ENCODE measurements around the gene TCP11.

DNA sequence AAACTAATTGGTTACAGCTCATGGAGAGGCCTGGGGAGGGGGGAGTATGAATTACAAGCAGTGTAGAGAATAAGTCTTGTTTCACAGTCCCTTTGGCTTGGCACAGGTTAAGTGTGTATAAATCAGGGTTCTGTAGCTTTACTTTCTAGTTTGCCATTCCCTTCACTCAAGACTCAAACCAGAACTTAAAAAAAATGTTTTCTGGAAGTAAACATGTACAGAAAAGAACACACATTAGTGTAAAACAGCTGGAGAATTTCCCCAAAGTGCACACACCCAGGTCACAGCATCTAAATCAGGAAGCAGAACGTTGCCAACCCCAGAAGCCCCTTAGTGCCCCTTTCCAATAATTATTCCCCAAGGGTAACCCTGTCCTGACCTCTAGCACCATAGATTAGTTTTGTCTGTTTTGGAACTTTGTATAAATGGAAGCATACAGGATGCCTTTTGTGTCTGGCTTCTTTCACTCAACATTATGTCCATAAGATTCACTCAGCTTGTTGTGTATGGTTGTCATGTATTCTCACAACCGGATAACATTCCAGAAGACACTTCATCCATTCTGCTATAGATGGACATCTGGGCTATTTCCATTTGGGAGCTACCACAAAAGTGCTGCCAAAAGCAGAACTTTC, 38.9 kb upstream of the TCP11 start:
- TF ChIP-seq MXI1 (IDR thresholded peaks at IDR 0.05; ENCODE audit: low read depth, low read length) (no peak), FOSL2 (IDR thresholded peaks at IDR 0.05; ENCODE audit: borderline replicate concordance, low read depth) (no peak), SMC3 (IDR thresholded peaks at IDR 0.05; ENCODE audit: low read depth, low read length) (no peak), NRF1 (IDR thresholded peaks at IDR 0.05; ENCODE audit: low read depth, low read length) (no peak), POLR2AphosphoS5 (IDR thresholded peaks at IDR 0.05; ENCODE audit: low read depth, low read length) (no peak), RAD21 (IDR thresholded peaks at IDR 0.05; ENCODE audit: low read length) (no peak), RXRA (IDR thresholded peaks at IDR 0.05; ENCODE audit: borderline replicate concordance, low read depth) (no peak), EP300 (IDR thresholded peaks at IDR 0.05; ENCODE audit: borderline replicate concordance in 1 of 2, low read depth in 1 of 2, low read length in 1 of 2) (no peak), EZH2phosphoT487 (IDR thresholded peaks at IDR 0.05; ENCODE audit: borderline replicate concordance, low read depth) (no peak)
- TF ChIP-seq, protein P1, sequence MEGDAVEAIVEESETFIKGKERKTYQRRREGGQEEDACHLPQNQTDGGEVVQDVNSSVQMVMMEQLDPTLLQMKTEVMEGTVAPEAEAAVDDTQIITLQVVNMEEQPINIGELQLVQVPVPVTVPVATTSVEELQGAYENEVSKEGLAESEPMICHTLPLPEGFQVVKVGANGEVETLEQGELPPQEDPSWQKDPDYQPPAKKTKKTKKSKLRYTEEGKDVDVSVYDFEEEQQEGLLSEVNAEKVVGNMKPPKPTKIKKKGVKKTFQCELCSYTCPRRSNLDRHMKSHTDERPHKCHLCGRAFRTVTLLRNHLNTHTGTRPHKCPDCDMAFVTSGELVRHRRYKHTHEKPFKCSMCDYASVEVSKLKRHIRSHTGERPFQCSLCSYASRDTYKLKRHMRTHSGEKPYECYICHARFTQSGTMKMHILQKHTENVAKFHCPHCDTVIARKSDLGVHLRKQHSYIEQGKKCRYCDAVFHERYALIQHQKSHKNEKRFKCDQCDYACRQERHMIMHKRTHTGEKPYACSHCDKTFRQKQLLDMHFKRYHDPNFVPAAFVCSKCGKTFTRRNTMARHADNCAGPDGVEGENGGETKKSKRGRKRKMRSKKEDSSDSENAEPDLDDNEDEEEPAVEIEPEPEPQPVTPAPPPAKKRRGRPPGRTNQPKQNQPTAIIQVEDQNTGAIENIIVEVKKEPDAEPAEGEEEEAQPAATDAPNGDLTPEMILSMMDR (IDR thresholded peaks at IDR 0.05) = no peak
- TF ChIP-seq, protein P2, sequence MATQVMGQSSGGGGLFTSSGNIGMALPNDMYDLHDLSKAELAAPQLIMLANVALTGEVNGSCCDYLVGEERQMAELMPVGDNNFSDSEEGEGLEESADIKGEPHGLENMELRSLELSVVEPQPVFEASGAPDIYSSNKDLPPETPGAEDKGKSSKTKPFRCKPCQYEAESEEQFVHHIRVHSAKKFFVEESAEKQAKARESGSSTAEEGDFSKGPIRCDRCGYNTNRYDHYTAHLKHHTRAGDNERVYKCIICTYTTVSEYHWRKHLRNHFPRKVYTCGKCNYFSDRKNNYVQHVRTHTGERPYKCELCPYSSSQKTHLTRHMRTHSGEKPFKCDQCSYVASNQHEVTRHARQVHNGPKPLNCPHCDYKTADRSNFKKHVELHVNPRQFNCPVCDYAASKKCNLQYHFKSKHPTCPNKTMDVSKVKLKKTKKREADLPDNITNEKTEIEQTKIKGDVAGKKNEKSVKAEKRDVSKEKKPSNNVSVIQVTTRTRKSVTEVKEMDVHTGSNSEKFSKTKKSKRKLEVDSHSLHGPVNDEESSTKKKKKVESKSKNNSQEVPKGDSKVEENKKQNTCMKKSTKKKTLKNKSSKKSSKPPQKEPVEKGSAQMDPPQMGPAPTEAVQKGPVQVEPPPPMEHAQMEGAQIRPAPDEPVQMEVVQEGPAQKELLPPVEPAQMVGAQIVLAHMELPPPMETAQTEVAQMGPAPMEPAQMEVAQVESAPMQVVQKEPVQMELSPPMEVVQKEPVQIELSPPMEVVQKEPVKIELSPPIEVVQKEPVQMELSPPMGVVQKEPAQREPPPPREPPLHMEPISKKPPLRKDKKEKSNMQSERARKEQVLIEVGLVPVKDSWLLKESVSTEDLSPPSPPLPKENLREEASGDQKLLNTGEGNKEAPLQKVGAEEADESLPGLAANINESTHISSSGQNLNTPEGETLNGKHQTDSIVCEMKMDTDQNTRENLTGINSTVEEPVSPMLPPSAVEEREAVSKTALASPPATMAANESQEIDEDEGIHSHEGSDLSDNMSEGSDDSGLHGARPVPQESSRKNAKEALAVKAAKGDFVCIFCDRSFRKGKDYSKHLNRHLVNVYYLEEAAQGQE (IDR thresholded peaks at IDR 0.05; ENCODE audit: low read depth, low read length) = no peak

Measured in SK-N-SH (cell line).